ENCODE results near the gene OR10H2. TPM values are rescaled to one million over a fixed set of nuclear protein-coding genes. Genes with fewer than 3 reads are reported as not detected.

The OR10H2 gene, protein sequence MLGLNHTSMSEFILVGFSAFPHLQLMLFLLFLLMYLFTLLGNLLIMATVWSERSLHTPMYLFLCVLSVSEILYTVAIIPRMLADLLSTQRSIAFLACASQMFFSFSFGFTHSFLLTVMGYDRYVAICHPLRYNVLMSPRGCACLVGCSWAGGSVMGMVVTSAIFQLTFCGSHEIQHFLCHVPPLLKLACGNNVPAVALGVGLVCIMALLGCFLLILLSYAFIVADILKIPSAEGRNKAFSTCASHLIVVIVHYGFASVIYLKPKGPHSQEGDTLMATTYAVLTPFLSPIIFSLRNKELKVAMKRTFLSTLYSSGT
- not detected in 3 replicates for total RNA-seq (2021)
- not detected for Bru-seq, nascent RNA
- long read RNA-seq, experiment 1 = 0 reads
- long read RNA-seq, experiment 2 = 0 reads
- long read RNA-seq, experiment 3 = 0 reads

- H3K27me3 Mint-ChIP-seq (ENCODE audit: low read depth) = peaks cover 11% of the 10 kb centered on the region
- POLR2A ChIA-PET = no interaction called here
- no peak for DNase-seq (ENCODE audit: low spot score)
- TF ChIP-seq RELA (CRISPR knock-in tag; IDR thresholded peaks at IDR 0.05; ENCODE audit: borderline replicate concordance) (no peak), ZNF219 (CRISPR knock-in tag; IDR thresholded peaks at IDR 0.05; ENCODE audit: borderline replicate concordance) (no peak), FOXP4 (CRISPR knock-in tag; IDR thresholded peaks at IDR 0.05) (no peak), ZNF396 (CRISPR knock-in tag; IDR thresholded peaks at IDR 0.05; ENCODE audit: borderline replicate concordance) (no peak), FOXP1 (CRISPR knock-in tag; IDR thresholded peaks at IDR 0.05; ENCODE audit: borderline replicate concordance) (no peak), CTCF (IDR thresholded peaks at IDR 0.05) (no peak), NR3C1 (CRISPR knock-in tag; conservative IDR thresholded peaks at IDR 0.05; ENCODE audit: low read depth) (no peak), MAX (CRISPR knock-in tag; IDR thresholded peaks at IDR 0.05) (no peak), GTF2I (CRISPR knock-in tag; conservative IDR thresholded peaks at IDR 0.05) (no peak), ATF3 (CRISPR knock-in tag; conservative IDR thresholded peaks at IDR 0.05) (no peak), ZBTB43 (CRISPR knock-in tag; IDR thresholded peaks at IDR 0.05) (no peak), HMGXB4 (CRISPR knock-in tag; IDR thresholded peaks at IDR 0.05) (no peak)
- TF ChIP-seq, protein P1, sequence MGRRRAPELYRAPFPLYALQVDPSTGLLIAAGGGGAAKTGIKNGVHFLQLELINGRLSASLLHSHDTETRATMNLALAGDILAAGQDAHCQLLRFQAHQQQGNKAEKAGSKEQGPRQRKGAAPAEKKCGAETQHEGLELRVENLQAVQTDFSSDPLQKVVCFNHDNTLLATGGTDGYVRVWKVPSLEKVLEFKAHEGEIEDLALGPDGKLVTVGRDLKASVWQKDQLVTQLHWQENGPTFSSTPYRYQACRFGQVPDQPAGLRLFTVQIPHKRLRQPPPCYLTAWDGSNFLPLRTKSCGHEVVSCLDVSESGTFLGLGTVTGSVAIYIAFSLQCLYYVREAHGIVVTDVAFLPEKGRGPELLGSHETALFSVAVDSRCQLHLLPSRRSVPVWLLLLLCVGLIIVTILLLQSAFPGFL (CRISPR knock-in tag; IDR thresholded peaks at IDR 0.05; ENCODE audit: borderline replicate concordance) = no peak
- no peaks in the 10 kb centered on the region for H3K4me1 Mint-ChIP-seq
- H3K4me3 Mint-ChIP-seq = no peak within 1 kb of the TSS
- H3K9me3 Mint-ChIP-seq = peaks cover 80% of the 10 kb centered on the region
- no peak for ATAC-seq
- peaks cover 64% of the 10 kb centered on the region for H3K36me3 Mint-ChIP-seq
- CTCF ChIA-PET = no interaction called here
- no peak within 1 kb of the TSS for H3K27ac Mint-ChIP-seq
Measured at GRCh38 chr19:15727724-15728123, at the start of gene OR10H2. Gene OR10H2, plus strand, starts transcription at chr19:15728024. Its CDS starts 20 bp downstream, at chr19:15728044.

- CTCF ChIA-PET = no interaction called here
- Mint-ChIP-seq H3K4me3 (no peak overlapping the region), H3K36me3 (peaks cover 71% of the 10 kb centered on the region), H3K27me3 (ENCODE audit: low read depth) (peaks cover 31% of the 10 kb centered on the region), H3K27ac (no peak overlapping the region), H3K9me3 (peaks cover 89% of the 10 kb centered on the region), H3K4me1 (no peaks in the 10 kb centered on the region)
- POLR2A ChIA-PET = no interaction called here
- DNase-seq (ENCODE audit: low spot score) = no peak
- no peak for ATAC-seq
- TF ChIP-seq ATF6 (CRISPR knock-in tag; IDR thresholded peaks at IDR 0.05) (no peak), ZNF416 (CRISPR knock-in tag; IDR thresholded peaks at IDR 0.05) (no peak), ZNF423 (CRISPR knock-in tag; IDR thresholded peaks at IDR 0.05) (no peak)
- TF ChIP-seq, protein P2, sequence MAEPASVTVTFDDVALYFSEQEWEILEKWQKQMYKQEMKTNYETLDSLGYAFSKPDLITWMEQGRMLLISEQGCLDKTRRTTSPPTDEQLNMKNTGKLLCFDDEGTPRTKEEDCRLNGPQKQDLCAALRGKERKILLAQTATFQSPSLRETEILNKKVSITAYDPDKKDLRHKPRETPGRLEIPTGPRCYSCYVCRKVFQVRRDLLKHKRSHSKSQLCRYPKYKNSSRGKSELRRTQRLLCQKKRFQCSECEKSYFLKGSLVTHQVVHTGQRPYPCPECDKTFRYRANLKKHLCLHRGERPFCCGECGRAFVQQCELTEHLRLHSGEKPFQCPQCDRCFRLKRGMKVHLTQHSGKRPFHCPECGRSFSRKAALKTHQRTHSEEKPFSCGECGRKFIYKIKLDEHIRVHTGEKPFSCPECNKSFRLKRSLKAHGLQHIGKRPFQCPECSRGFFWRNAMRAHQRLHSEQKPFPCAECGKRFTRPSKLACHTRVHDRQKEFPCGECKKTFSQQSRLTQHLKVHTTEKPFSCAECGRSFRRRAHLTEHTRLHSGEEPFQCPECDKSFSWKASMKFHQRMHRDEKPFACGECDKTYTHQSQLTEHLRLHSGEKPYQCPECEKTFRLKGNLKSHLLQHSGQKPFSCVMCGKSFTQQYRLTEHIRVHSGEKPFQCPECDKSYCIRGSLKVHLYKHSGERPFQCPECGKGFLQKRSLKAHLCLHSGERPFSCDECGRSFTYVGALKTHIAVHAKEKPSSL (CRISPR knock-in tag; conservative IDR thresholded peaks at IDR 0.05) = no peak
- TF ChIP-seq, protein P3, sequence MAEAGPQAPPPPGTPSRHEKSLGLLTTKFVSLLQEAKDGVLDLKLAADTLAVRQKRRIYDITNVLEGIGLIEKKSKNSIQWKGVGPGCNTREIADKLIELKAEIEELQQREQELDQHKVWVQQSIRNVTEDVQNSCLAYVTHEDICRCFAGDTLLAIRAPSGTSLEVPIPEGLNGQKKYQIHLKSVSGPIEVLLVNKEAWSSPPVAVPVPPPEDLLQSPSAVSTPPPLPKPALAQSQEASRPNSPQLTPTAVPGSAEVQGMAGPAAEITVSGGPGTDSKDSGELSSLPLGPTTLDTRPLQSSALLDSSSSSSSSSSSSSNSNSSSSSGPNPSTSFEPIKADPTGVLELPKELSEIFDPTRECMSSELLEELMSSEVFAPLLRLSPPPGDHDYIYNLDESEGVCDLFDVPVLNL (CRISPR knock-in tag; IDR thresholded peaks at IDR 0.05; ENCODE audit: borderline replicate concordance, low read depth) = no peak
Measured at GRCh38 chr19:15679089-15679488, 48.7 kb upstream of the OR10H2 start.
